Esophagus muscularis mucosa (tissue), 4 donors: ENCODE measurements around the gene WT1. TPM values are rescaled to one million over a fixed set of nuclear protein-coding genes. Genes with fewer than 3 reads are reported as not detected.

Experiments used
- DNase-seq: peaks from one replicate; pipeline ENCODE4 v3.0.0-alpha.2; 2017; ENCODE audit errors: extremely low spot score
- H3K27ac ChIP-seq, 4 donors: fragments of 200-600 bp; sonication (generic); replicated peaks in 1 of 4; 1 replicate in 3 of 4; 2 replicates in 1 of 4; pipeline ENCODE4 v1.5.1; 2016 to 2019; ENCODE audit warnings: mild to moderate bottlenecking in 1 of 4
- H3K27me3 ChIP-seq, 4 donors: fragments of 200-600 bp; sonication (generic); one replicate each; pipeline versions ENCODE4 v1.5.1 to v1.6.0; 2016 to 2019
- H3K36me3 ChIP-seq, 4 donors: fragments of 200-600 bp; sonication (generic); one replicate each; pipeline ENCODE4 v1.5.1; 2016 to 2019
- H3K4me1 ChIP-seq, 4 donors: fragments of 200-600 bp; sonication (generic); one replicate each; pipeline ENCODE4 v1.5.1; 2016 to 2019
- H3K4me3 ChIP-seq, 4 donors: fragments of 200-600 bp; sonication (generic); 1 replicate in 2 of 4; 2 replicates in 2 of 4; pipeline ENCODE4 v1.5.1; 2016 to 2019; ENCODE audit warnings: mild to moderate bottlenecking in 4 of 4, moderate library complexity in 1 of 4
- H3K9me3 ChIP-seq, 4 donors: fragments of 200-600 bp; sonication (generic); 1 replicate in 3 of 4; 2 replicates in 1 of 4; pipeline ENCODE4 v1.5.1; 2016 to 2019
- EP300 ChIP-seq: sonication (generic); formaldehyde crosslinking; IDR thresholded peaks from one replicate; pipeline ENCODE4 v1.6.1; 2017; ENCODE audit warnings: antibody characterized with exemption
- POLR2A ChIP-seq: fragments of 450-650 bp; IDR thresholded peaks from one replicate; pipeline ENCODE4 v1.6.1; 2017; ENCODE audit warnings: antibody characterized with exemption, moderate library complexity, mild to moderate bottlenecking, low read depth
- POLR2AphosphoS5 ChIP-seq, 2 donors: sonication (generic); formaldehyde crosslinking; IDR thresholded peaks; one replicate each; pipeline ENCODE4 v1.6.1; 2017; ENCODE audit warnings: antibody characterized with exemption in 2 of 2
- WGBS: methylation state at CpG from one replicate; pipeline ENCODE4 v1.1.5; 2018; 5-methylcytosine and 5-hydroxymethylcytosine counted together
- intact Hi-C: fragments of 100-400 bp; cut with DNase I; formaldehyde crosslinking; loops from one replicate; pipeline ENCODE4 v1.15.1; 2023
- small RNA-seq, 3 donors: library from RNA; depleted of rRNA; stranded (forward); fragments of <200 nt; gene quantifications; one replicate each; pipeline ENCODE3, GENCODE V24; 2016
- total RNA-seq, 4 donors: library from RNA; depleted of rRNA; stranded (reverse); fragments of >200 nt; gene quantifications; one replicate each; pipeline versions ENCODE4 v1.1.0 to v1.2.1, GENCODE V29; 2016
- TF ChIP-seq, protein P1 (sequence below), 3 experiments: fragments of 200-600 bp in 2 of 3; fragments of 450-650 bp in 1 of 3; sonication (generic) in 2 of 3; IDR thresholded peaks; one replicate each; pipeline ENCODE4 v1.5.1; 2017 to 2019; ENCODE audit warnings: antibody characterized with exemption in 3 of 3, mild to moderate bottlenecking in 2 of 3, moderate library complexity in 1 of 3

WT1 gene
- total RNA-seq, 4 donors from 2014 or later = 0.42 to 3.5 (median 3.1) TPM; not detected in 1

DNA sequence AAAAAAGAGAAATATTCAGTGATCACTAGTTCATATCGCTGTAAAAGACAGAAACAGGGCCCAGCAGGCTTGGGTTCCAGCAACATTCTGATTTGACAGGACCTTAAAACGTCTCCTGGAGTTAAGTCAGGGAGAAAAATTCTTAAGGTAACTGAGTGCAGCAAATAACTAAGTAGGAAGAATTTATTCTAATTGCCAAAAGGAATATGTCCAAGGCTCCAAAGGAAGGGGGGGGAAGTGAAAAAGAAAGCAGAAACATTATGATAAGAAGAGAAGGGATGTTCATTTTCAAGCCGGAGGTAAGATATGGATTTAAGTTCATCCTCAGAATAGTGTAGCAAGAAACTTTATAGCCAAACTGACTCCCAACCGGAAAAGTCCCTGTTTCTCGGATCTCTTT is 90.4 kb downstream of the WT1 start:
- H3K9me3 ChIP-seq = no peaks in the 10 kb centered on the region
- intact Hi-C loops = no loop called here
- H3K27me3 ChIP-seq = no peaks in the 10 kb centered on the region
- TF ChIP-seq, protein P1, sequence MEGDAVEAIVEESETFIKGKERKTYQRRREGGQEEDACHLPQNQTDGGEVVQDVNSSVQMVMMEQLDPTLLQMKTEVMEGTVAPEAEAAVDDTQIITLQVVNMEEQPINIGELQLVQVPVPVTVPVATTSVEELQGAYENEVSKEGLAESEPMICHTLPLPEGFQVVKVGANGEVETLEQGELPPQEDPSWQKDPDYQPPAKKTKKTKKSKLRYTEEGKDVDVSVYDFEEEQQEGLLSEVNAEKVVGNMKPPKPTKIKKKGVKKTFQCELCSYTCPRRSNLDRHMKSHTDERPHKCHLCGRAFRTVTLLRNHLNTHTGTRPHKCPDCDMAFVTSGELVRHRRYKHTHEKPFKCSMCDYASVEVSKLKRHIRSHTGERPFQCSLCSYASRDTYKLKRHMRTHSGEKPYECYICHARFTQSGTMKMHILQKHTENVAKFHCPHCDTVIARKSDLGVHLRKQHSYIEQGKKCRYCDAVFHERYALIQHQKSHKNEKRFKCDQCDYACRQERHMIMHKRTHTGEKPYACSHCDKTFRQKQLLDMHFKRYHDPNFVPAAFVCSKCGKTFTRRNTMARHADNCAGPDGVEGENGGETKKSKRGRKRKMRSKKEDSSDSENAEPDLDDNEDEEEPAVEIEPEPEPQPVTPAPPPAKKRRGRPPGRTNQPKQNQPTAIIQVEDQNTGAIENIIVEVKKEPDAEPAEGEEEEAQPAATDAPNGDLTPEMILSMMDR (IDR thresholded peaks at IDR 0.05) = no peak
- TF ChIP-seq POLR2A (no peak), POLR2AphosphoS5 (IDR thresholded peaks at IDR 0.05) (no peak), EP300 (no peak)
- H3K4me3 ChIP-seq = no peak overlapping the region
- DNase-seq = no peak
- H3K27ac ChIP-seq = no peak overlapping the region
- no peaks in the 10 kb centered on the region for H3K4me1 ChIP-seq
- H3K36me3 ChIP-seq = no peaks in the 10 kb centered on the region
- WGBS = 52% methylated on average over 5 of the region's 5 CpGs

DNA sequence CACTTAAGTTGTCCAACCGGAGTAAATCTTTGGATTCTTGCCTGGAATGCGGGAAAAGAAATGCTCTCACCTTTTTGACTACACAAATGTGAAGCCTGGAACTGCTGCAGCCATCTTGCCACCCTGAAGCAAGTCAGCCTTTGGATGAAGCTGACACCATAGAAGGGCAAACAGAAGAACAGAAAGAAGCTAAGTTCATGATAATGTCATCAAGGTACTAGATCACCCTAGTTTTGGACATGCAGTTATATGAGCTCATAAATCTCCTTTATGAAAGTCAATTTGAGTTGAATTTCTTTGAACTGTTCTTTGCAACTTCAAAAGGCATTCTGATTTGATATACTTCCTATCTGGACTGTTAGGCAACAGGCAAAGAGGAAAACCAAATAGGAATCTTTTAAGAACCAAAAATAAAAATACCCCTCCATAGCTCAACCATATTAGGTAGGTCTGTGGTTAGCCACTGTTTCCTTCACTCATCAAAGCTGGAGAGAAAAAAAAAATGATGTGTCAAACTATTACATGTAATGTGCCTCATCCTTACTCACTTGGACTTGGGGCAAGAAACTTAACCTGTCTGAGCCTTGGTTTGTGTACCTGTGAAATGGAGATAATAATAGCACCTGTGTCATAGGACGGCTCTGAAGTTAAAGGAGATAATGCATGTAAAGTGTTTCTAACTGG is 91.9 kb downstream of the WT1 start:
- TF ChIP-seq, protein P1 (IDR thresholded peaks at IDR 0.05) = no peak
- TF ChIP-seq POLR2AphosphoS5 (IDR thresholded peaks at IDR 0.05) (no peak), POLR2A (no peak), EP300 (no peak)
- intact Hi-C loops = no loop called here
- Histone ChIP-seq H3K27ac (no peak overlapping the region), H3K4me1 (no peaks in the 10 kb centered on the region), H3K27me3 (no peaks in the 10 kb centered on the region), H3K9me3 (no peaks in the 10 kb centered on the region), H3K36me3 (no peaks in the 10 kb centered on the region), H3K4me3 (no peak overlapping the region)
- WGBS = 87% methylated on average over 3 of the region's 3 CpGs
- no peak for DNase-seq

DNA sequence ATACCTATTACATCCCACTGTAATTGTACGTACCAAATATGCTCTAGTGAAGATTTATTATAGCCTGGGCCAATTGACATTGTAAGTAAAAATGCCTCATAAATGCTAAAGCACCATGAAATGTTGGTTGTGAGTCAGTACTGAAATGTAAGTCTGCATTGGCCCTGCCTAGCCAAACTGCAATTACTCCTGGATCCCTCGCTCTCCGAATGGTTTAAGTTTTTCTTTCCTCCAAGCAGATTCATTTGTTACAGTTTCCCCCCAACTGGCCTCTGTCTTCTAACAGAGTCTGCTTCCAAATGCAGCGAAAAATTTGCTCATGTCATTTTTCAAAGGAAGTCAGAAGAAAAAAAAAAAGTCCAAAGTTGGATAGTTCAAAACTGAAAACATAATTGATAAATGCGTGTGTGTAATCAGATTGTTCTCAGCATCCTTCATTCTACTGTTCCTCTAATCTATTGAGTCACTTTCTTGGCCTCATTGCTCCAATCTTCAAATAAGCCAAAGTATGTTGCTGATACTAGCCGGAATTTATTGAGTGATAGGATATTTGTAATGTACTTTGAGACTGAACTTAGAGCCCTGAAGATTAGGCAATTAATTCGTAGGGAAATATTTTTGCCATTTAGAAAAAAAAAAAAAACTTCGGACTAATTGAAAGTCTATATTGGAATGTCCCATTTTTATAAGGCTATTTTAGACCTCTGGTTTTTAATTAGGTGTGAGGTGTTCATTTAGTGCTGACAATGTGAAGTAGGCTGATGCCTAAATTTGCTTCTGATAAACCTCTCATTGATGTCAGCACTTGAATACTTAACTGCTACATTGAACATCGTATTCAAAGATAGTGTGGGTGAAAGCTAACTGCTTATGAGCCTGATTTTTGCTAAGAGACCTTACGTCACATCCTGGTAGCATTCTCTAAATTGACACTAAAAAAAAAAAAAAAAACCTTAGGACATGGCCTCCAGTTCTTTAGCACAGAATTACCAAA is 93.4 kb downstream of the WT1 start:
- no peaks in the 10 kb centered on the region for H3K36me3 ChIP-seq
- TF ChIP-seq POLR2A (no peak), EP300 (no peak), POLR2AphosphoS5 (IDR thresholded peaks at IDR 0.05) (no peak)
- TF ChIP-seq, protein P1 (IDR thresholded peaks at IDR 0.05) = no peak
- H3K27ac ChIP-seq = no peak overlapping the region
- intact Hi-C loops = no loop called here
- no peaks in the 10 kb centered on the region for H3K4me1 ChIP-seq
- no peak for DNase-seq
- H3K27me3 ChIP-seq = peaks cover 0 to 3% (median 0%) of the 10 kb centered on the region in 4 donors
- H3K4me3 ChIP-seq = no peak overlapping the region
- H3K9me3 ChIP-seq = no peaks in the 10 kb centered on the region
- WGBS = 75% methylated on average over 10 of the region's 10 CpGs

DNA sequence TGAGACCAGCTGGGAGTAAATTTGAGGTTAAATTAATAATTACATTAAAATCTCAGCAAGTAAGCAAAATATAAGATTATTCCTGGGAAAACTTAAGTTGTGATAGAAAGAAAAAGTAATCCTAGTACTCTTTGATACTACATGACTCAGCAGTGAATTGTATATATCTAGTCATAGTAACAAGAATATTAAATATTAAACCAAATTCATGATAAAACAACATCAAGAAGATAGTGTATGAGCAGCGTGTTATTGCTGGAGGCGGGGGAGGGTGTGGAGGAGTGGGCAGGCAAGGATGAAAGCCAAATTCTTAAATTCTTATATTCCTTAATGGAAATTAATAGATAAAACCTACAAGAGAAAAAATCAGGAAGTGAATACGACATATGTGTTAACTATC is 95.2 kb downstream of the WT1 start:
- Histone ChIP-seq H3K4me1 (no peaks in the 10 kb centered on the region), H3K27me3 (peaks cover 0 to 3% (median 0%) of the 10 kb centered on the region in 4 donors), H3K9me3 (no peaks in the 10 kb centered on the region), H3K27ac (no peak overlapping the region), H3K36me3 (no peaks in the 10 kb centered on the region), H3K4me3 (no peak overlapping the region)
- 83% methylated on average over 3 of the region's 3 CpGs for WGBS
- intact Hi-C loops = no loop called here
- TF ChIP-seq, protein P1 (IDR thresholded peaks at IDR 0.05) = no peak
- TF ChIP-seq POLR2A (no peak), EP300 (no peak), POLR2AphosphoS5 (IDR thresholded peaks at IDR 0.05) (no peak)
- no peak for DNase-seq

Small RNA genes lying within 50 kb of the gene (small RNA-seq; reads per million reads assigned to genes)
- gene RF02204 = 0 reads per million in 3 donors
- 0 reads per million in 3 donors for gene RF02205

Other genes starting within 250 kb of the WT1 start
- 100 to 1,000 TPM; 196 to 469 (median 294) TPM for gene EIF3M, start 148.3 kb upstream of the WT1 start, total RNA-seq